Fibroblast of pulmonary artery (primary cell): ENCODE data around the gene NRG2.

Source experiments
- DNase-seq: peaks from one replicate; pipeline ENCODE4 v3.0.0-alpha.2; 2010; ENCODE audit warnings: low read depth
- H3K4me3 ChIP-seq: replicated peaks from 2 replicates; pipeline ENCODE4 v1.5.1; 2011; ENCODE audit warnings: low read depth, mild to moderate bottlenecking, control low read depth, low read length, moderate library complexity
- CTCF ChIP-seq: IDR thresholded peaks from 2 replicates; pipeline ENCODE4 v1.5.1; 2011; ENCODE audit warnings: mild to moderate bottlenecking, control low read depth, low read length, inconsistent platforms; ENCODE audit errors: missing control alignments

The NRG2 gene

DNA sequence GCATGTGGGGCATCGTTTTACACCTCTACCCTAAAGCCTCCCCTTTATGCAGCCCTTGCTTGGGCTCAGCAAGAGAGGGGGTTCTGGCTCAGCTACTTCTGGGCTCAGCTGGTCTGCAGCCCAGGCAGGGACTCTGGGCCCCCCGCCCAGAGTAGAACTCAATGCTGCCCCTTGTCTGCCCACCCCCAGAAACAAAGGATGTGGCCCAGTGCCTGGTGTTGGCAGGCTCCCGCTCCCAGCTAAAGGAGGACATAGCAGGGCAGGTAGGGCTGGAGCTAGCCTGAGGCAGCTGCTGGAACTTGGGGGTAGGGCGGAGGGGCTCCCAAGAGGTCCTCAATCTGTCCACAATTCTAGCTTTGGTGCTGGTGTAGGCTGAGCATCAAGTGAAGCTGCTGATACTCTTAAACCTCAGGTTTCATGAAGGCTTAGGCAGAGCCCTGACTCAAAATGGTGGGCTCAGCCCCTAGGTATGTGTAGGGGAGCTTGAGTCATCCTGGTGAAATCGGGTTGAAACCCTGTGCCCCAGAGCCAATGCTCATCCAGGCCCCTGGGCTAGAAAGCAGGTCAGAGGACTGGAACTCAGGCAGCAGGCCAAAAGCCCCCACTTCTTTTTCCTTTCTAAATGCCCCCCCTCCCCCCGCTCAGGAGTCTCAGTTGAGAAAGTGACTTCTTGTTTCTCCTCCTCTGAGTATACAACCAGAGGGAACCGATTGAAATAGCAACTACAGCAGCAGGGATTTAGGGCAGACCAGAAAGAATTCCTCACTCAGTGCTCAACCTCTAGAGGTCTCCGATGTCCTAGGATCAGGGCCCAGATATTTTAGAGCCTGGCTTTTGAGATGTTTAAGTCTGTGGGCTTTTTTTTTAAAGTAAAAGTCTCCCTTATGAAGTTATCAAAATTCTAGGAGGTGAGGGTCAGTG is 236.1 kb downstream of the NRG2 start:
- no peak for TF ChIP-seq CTCF
- no peak overlapping the region for H3K4me3 ChIP-seq
- DNase-seq = no peak

GRCh38 chr5:139806111-139806510 is 237.0 kb downstream of the NRG2 start:
- no peak for DNase-seq
- no peak for TF ChIP-seq CTCF
- H3K4me3 ChIP-seq = no peak overlapping the region

- H3K4me3 ChIP-seq = no peak overlapping the region
- DNase-seq = no peak
- no peak for TF ChIP-seq CTCF
Measured at GRCh38 chr5:139805545-139805944, 237.6 kb downstream of the NRG2 start.

- no peak for TF ChIP-seq CTCF
- H3K4me3 ChIP-seq = no peak overlapping the region
- no peak for DNase-seq
Measured at GRCh38 chr5:139804800-139805397, 238.2 kb downstream of the NRG2 start.

- no peak for TF ChIP-seq CTCF
- DNase-seq = no peak
- H3K4me3 ChIP-seq = no peak overlapping the region
Measured at GRCh38 chr5:139803978-139804377, 239.1 kb downstream of the NRG2 start.

GRCh38 chr5:139799359-139799758 is 243.7 kb downstream of the NRG2 start:
- TF ChIP-seq CTCF = no peak
- DNase-seq = no peak
- no peak overlapping the region for H3K4me3 ChIP-seq

DNA sequence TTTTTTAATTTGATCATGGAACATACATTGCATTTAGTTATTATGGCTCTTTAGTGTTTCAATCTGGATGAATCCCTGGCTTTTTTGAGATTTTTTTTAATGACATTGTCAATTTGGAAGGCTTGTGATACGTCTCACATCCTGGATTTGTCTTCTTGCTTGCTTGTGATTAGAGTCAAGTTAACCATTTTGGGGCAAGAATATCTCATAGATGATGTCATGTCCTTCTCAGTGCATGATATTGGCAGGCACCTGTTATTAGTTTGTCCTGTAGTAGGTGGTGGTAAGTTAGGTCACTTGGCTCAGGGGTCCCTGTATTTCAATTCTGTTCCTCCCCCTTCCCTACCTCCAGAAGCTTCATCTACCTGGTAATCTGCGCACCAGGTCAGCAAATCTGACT is 244.2 kb downstream of the NRG2 start:
- TF ChIP-seq CTCF = no peak
- DNase-seq = no peak
- no peak overlapping the region for H3K4me3 ChIP-seq
